ENCODE results near the gene ITIH4.
"Not testable (repeated sequence)": the region's sequence is repeated elsewhere in the genome, so short reads cannot be mapped to it uniquely, and the experiment has no call there.

ITIH4 gene

DNA sequence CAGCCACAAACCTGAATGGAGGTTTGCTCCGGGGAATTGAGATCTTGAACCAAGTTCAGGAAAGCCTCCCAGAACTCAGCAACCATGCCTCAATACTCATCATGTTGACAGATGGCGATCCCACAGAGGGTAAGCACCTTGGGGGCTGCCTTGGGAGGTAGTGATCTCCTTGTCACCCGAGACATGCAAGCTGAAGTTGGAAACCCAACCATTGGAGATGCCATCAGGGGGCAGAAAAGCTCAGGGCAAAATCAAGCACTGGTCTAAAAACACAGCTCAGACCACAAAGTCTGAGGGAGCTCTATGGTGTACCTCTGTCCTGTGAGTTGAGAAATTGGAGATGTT is 47.3 kb downstream of the ITIH4 start:
- DNase-seq (ENCODE audit: low read depth): no peak

DNA sequence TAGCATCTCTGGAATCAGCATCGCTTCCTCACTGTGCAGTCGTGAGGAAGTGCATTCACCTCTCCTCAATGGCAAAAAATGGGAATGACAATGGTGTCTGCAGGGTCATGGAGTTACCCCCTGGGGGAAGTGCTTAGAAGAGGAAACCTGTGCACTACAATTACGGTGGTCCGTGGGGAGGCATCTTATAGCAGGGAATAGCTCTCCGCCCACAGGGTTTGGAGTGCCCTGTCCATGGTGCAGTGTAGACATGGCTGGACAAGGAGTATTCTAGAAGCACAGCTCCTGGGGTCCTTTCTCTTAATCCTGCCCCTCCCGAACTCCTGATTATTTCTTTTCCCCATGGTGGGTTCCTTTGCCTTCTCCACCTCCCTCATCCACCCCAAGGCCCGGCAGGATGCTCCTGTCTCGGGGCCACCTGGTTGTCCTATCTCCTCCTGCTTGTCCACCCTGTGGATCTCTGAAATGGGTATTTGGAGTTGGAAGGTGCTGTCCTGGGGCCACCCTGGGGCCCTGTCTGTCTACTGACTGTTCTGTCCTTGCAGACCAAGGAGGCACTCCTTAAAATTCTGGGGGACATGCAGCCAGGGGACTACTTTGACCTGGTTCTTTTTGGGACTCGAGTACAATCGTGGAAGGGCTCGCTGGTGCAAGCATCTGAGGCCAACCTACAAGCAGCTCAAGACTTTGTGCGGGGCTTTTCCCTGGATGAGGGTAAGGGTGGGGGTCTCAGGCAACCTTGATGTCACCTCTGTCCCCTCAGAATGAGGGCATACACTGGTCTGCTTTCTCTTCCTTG is 47.9 kb downstream of the ITIH4 start:
- DNase-seq (ENCODE audit: low read depth): no peak

GRCh38 chr3:52781741-52782140 is 48.7 kb downstream of the ITIH4 start:
- no peak for DNase-seq (ENCODE audit: low read depth)

- no peak for DNase-seq (ENCODE audit: low read depth)
These were observed 50.5 kb downstream of the ITIH4 start for GRCh38 chr3:52779837-52780585.

DNA sequence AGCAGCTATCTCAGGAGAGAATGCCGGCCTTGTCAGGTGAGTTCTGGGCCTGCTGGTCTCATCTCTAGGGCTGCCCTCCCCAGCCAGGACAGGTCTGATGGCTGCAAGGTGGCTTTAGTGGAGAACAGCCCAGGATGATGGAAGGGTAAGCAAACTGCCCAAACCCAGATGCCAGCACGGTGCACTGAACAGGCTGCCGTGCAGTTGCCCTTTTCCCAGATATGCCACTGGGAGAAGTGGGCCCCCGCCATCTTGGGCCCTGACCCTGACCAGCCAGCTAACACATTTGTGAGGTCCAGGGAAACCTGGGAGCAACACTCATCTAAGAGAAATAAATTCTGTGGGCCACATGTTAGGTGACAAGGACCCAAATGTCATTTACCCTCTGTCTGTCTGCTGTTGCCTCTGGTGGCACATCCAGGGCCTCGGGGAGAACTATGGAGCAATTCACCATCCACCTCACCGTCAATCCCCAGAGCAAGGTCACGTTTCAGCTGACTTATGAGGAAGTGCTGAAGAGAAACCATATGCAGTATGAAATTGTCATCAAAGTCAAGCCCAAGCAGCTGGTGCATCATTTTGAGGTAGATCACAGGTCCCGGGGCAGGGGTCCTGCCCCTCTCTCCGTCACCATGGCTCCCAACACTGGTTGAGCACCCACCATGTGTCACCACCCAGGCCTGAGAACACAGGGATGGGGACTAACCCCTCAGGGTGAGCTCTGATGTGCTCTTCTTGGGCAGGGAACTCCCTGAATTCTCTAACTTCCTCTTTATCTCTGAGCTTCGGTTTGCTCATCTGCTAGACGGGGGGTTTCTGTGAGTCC is 51.2 kb downstream of the ITIH4 start:
- no peak for DNase-seq (ENCODE audit: low read depth)

GRCh38 chr3:52777959-52778805 is 52.3 kb downstream of the ITIH4 start:
- no peak for DNase-seq (ENCODE audit: low read depth)

DNA sequence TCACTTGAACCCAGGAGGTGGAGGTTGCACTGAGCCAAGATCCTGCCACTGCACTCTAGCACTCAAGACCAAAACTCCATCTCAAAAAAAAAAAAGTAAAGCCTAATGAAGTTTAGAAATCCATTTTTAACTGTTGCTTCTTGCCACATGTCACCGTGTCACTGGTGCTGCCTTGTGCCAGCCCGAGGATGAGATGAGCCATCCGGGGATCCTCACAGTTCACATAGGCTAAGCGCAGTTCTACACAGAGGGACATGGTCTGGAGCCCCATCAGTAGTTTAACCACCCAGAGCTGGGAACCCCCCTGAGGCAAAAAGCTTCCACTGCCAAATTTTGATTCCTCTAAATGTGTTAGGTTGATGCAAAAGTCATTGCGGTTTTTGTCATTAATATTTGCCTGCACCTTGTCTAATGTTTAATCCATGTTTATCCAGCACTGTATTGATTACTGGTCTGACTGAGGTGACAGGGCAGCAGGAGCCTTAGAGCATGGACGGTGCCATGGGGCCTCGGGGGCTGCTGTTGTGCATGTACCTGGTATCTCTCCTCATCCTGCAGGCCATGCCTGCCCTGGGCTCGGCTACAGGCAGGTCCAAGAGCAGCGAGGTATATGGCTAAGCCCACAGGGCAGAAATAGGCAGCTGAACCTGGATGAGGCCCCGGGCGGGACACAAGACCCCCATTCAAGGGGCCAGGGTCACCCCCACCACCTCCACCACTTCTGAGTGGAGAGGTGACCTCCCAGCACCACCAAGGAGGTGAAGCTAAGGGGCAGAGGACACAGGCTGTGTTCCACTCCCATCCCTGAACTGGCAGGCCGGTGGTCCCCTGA is 53.1 kb downstream of the ITIH4 start, which contains the start of gene ITIH1:
ITIH1 (plus strand) TSS at position 473 of the 832 bp plus-strand sequence; CDS start at position 490, 17 bp downstream.
- no peak for DNase-seq (ENCODE audit: low read depth)

DNA sequence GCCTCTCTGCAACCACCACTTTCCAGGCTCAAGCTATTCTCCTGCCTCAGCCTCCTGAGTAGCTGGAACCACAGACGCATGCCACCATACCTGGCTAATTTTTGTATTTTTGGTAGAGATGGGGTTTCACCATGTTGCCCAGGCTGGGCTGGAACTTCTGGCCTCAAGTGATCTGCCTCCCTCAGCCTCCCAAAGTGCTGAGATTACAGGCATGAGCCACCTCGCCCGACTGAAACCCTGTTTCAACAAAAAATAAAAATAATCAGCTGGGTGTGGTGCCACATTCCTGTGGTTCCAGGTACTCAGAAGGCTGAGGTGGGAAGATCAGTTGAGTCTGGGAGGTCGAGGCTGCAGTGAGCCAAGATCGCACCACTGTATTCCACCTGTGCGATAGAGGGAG is 54.0 kb downstream of the ITIH4 start:
- not testable (repeated sequence) for DNase-seq (ENCODE audit: low read depth)

- DNase-seq (ENCODE audit: low read depth): no peak
These were observed 54.6 kb downstream of the ITIH4 start for GRCh38 chr3:52775877-52776276.

GRCh38 chr3:52774901-52775864 is 55.3 kb downstream of the ITIH4 start:
- no peak for DNase-seq (ENCODE audit: low read depth)

DNA sequence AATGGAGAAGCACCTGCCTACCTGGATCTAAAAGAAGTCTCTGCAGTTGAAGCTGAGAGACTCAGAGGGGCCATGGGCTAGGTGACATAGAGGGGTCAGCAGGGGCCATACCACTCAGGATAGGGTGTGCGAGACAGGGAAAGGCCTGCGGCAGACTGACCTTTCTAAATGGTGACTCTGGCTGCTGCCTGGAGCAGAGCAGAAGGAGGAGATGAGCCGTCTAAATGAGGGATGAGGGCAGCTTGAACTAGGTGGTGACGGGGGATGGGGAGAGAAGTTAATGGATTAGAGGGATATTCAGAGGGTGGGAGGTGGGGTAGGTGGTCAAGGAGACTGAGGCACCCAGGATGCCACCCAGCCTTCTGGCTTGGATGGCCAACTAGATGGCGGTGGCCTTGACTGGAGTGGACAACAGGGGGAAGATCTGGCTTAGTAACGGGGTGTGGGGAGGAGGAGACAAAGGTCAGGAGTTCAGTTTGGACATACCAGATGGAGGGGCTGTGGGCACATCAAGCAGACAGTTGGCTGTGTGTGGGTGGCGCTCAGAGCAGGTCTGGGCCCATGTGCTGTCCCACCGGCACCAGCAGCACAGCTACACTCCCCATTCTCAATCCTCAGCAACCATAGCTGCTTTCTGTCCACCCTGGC is 56.3 kb downstream of the ITIH4 start:
- no peak for DNase-seq (ENCODE audit: low read depth)

DNA sequence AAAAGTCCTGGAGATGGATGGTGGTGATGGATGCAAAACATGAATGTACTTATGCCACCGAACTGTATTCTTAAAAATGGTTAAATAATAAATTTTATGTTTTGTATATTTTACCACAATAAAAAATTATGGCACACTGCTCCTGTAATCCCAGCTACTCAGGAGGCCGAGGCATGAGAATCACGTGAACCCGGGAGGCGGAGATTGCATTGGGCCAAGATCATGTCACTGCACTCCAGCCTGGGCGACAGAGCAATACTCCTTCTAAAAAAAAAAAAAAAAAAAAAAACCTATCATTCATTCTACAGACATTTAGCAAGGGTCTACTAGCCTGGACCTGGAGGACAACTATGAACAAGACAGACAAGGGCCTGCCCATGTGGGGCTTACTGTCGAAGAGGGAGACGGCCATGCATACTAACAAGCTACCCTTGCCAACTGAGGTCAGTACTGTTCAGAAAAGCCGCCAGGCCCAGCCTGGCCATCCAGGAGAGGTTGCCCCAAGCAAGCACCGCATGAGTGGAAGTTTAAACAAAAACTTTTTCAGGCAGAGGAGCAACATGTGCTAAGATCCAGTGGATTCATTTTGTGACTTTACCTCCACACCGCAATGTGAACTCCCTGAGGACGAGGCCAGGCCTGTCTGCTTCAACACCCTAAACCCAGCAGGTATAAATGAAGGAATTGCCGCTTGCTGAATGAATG is 57.0 kb downstream of the ITIH4 start:
- no peak for DNase-seq (ENCODE audit: low read depth)

DNA sequence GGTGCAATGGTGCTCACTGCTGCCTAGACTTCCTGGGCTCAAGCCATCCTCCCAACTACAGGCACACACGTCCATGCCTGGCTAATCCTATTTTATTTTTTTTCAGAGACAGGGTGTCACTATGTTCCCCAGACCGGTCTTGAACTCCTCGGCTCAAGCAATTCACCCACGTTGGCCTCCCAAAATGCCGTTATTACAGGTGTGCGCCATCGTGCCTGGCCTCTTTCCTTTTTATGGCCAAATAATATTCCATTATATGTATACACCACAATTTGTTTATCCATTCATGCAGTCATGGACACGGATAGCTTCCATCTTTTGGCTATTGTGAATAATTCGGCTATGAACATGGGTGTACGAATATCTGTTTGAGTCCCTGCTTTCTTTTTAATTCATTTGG is 58.8 kb downstream of the ITIH4 start:
- DNase-seq (ENCODE audit: low read depth): no peak

DNA sequence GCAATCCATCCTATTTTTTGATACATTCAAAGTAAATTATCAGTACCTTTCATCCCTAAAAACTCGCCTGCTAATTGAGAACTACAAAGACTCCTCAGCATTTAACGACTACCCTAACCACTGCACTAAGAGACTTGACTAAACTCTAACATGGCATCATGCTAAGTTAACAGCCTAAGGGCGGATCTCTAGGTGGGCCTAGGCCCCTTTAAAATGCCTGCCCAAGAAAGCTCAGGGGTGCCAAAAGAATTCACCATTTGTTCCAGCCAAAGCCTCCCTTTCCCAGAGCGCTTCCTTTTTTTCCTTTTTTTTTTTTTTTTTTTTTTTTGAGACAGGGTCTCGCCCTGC is 59.2 kb downstream of the ITIH4 start:
- no peak for DNase-seq (ENCODE audit: low read depth)

GRCh38 chr3:52770496-52771333 is 59.8 kb downstream of the ITIH4 start, which contains the start of gene NEK4:
TSS of gene NEK4 (minus strand) at chr3:52770940. CDS start at chr3:52770746, 194 bp downstream.
- DNase-seq (ENCODE audit: low read depth): peak; percentile 66

- DNase-seq (ENCODE audit: low read depth): no peak
These were observed 60.6 kb downstream of the ITIH4 start for GRCh38 chr3:52769786-52770455.

GRCh38 chr3:52763466-52763865 is 67.0 kb downstream of the ITIH4 start:
- DNase-seq (ENCODE audit: low read depth): no peak
